Testis (tissue), 2 donors: ENCODE data around the gene HSCB.

Experiments used
- POLR2A ChIP-seq: fragments of 450-650 bp; IDR thresholded peaks from one replicate; pipeline ENCODE4 v1.6.1; 2017; ENCODE audit warnings: antibody characterized with exemption, mild to moderate bottlenecking, moderate library complexity
- TF ChIP-seq, protein P1 (sequence below), 3 experiments: fragments of 450-650 bp in 2 of 3; fragments of 200-600 bp in 1 of 3; sonication (generic) in 1 of 3; IDR thresholded peaks; one replicate each; pipeline ENCODE4 v1.5.1; 2016 to 2019; ENCODE audit warnings: antibody characterized with exemption in 3 of 3, mild to moderate bottlenecking in 2 of 3, moderate library complexity in 1 of 3

GRCh38 chr22:28730179-28730578, 11.7 kb upstream of the HSCB start:
- TF ChIP-seq, protein P1, sequence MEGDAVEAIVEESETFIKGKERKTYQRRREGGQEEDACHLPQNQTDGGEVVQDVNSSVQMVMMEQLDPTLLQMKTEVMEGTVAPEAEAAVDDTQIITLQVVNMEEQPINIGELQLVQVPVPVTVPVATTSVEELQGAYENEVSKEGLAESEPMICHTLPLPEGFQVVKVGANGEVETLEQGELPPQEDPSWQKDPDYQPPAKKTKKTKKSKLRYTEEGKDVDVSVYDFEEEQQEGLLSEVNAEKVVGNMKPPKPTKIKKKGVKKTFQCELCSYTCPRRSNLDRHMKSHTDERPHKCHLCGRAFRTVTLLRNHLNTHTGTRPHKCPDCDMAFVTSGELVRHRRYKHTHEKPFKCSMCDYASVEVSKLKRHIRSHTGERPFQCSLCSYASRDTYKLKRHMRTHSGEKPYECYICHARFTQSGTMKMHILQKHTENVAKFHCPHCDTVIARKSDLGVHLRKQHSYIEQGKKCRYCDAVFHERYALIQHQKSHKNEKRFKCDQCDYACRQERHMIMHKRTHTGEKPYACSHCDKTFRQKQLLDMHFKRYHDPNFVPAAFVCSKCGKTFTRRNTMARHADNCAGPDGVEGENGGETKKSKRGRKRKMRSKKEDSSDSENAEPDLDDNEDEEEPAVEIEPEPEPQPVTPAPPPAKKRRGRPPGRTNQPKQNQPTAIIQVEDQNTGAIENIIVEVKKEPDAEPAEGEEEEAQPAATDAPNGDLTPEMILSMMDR (IDR thresholded peaks at IDR 0.05), result no peak
- TF ChIP-seq POLR2A, result no peak
